ENCODE data around the gene DKC1.
"Not testable (repeated sequence)": the region's sequence is repeated elsewhere in the genome, so short reads cannot be mapped to it uniquely, and the experiment has no call there.

The DKC1 gene

DNA sequence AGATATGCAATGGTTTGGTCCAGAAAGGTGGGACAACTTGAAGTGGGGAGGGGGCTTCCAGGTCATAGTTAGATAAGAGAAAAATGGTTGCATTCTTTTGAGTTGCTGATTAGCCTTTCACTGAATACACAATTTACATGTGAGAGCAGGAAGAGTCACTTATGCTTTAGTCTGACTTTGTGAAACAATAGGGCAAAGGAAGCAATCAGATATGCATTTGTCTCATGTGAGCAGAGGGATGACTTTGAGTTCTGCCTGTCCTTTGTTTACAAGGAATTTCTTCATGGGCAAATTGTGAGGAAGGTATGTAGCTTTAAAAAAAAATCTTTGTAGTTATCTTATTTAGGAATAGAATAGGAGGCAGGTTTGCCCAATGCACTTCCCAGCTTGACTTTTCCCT, 58.9 kb downstream of the DKC1 start:
- DNase-seq: no peak

DNA sequence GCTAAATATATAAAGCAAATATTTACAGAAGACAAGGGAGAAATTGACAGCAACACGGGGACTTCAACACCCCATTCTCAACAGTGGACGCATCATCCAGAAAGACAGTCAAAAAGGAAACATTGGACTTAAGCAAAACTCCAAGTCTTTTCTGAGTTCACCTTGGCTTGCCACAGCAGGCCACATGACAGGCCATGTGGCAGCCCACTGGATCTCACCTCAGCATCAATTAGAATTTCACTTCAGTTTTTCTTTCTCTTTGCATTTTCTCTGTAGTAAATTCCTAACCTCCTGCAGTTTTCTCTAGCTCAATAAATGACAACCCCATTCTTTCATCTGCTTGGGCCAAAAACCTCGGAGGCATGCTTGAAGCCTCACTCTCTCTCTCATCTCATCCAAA, 59.4 kb downstream of the DKC1 start:
- DNase-seq: no peak

DNA sequence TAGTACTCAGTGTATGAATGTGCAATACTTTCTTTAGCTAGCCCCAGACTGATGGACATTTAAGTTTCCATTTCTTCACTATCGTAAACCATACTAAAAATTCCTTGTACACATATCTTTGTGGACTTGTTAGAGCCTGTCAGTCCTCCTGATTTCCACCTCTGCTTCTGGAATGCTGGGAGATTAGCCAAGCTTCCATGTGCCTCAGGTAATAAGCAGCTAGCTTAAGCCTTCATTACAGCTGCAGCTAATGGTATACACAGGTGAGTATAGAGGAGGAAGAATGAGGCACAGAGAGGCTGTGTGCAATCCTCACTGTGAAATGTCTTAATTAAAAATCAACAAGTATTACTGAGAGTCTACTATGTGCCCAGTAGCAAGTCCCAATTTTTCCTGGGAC, 62.0 kb downstream of the DKC1 start:
- no peak for DNase-seq

DNA sequence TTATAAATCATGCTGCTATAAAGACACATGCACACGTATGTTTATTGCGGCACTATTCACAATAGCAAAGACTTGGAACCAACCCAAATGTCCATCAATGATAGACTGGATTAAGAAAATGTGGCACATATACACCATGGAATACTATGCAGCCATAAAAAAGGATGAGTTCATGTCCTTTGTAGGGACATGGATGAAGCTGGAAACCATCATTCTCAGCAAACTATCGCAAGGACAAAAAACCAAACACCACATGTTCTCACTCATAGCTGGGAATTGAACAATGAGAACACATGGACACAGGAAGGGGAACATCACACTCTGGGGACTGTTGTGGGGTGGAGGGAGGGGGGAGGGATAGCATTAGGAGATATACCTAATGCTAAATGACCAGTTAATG, 62.9 kb downstream of the DKC1 start:
- not testable (repeated sequence) for DNase-seq

Data from activated CD4-positive, alpha-beta T cell treated with anti-CD3 and anti-CD28 coated beads for 1 hour (primary cell).